SK-N-MC (cell line): ENCODE measurements around the gene ABCA3.

Experiments
- EZH2 ChIP-seq: fragments of 200-600 bp; sonication (generic); IDR thresholded peaks from one replicate; pipeline ENCODE4 v1.6.1; 2017; ENCODE audit warnings: antibody characterized with exemption
- POLR2AphosphoS5 ChIP-seq: IDR thresholded peaks from 2 replicates; pipeline ENCODE4 v1.6.1; 2012; ENCODE audit warnings: mild to moderate bottlenecking, low read depth, low read length, borderline replicate concordance

- TF ChIP-seq EZH2 (no peak), POLR2AphosphoS5 (no peak)
Observed at GRCh38 chr16:2329532-2329931, 11.0 kb downstream of the ABCA3 start.
